HG03066 (cell line): ENCODE measurements around the gene AGPAT3.
"Not testable (repeated sequence)": the region's sequence is repeated elsewhere in the genome, so short reads cannot be mapped to it uniquely, and the experiment has no call there.

ENCODE experiments used
- ATAC-seq: cut with Tn5 transposase; IDR thresholded peaks from one replicate; pipeline ENCODE4 v1.9.1; 2021; ENCODE audit warnings: low read depth; ENCODE audit not compliant: unreplicated experiment

Gene AGPAT3

DNA sequence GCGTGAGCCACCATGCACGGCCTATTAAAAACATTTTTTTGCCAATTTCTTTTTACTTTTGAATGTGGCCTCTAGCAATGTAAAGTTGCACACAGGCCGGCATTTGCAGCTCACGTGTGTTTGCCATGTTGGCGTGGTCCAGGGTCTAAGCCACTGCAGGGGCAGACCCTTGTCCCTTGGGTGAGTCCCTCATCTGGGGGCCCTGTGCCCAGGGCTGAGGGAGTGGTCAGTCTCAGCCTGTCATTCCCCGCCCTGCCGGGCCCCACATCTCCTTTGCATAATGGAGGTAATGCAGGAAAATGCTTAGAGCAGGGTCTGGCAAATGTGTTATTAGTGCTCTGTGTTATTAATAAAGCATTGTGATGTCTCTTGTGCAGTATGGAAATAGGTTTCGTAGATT, 16.9 kb downstream of the AGPAT3 start:
- no peak for ATAC-seq

DNA sequence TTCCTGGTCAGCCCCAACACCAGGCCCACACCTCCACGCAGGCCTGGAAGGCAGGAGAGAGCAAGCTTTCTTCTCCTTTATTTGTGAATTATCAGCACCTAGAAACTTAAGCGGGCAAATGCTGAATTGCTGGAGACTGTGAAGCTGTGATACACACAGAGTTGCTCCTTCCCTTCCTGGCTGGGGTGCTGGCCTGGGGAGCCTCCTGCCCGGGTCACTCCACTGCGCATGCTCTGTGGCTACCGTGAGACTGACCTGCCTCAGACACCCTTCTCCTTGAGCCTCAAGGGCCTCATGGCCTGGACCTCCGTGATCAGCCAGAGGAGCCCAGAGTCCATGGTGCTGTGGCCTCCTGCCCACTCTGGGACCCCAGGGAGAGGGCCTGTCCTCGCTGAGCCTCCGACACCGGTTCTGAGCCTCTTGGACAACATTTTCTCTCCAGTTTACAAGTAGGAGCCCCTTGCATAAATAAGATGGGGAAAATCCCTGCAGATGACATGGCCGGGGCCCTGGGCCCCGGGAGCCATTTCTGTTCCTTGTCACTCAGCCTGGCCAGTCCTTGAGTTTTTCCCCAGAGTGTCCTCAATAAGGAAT, 18.0 kb downstream of the AGPAT3 start:
- no peak for ATAC-seq

DNA sequence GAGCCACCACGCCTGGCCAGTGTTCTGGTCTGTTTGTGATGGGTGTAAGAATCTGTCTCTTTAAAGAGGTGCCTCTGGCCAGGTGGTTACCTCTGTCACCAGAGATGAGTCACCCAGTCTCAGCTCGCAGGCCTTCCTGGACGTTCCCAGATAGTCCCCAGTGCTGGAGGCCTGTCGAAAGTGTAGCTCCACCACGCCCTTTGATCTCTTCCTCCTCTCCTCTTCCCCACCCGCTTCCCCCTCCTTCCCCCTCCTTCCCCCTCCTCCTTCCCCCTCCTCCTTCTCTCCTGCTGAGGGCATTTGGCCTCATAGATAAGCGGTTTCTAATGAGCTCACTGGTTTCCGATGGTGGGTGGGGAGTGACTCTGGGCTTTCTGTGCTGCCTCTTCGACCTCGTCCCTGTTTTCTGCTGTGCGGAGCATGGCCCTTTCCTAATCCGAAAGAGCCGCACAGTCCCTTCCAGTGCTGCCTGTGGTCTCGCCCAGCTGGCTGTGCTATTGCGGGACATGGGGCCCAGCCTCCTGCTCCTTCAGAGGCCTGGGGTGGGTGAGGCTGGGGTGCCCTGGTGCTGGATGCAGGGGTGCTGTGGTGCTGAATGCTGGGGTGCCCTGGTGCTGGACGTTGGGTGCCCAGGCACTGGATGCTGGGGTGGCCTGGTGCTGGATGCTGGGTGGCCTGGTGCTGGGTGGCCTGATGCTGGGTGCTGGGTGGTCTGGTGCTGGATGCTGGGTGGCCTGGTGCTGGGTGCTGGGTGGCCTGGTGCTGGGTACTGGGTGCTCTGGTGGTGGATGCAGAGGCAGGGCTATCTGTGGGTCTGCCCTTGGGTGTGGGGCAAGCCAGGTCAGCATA, 19.2 kb downstream of the AGPAT3 start:
- no peak for ATAC-seq

DNA sequence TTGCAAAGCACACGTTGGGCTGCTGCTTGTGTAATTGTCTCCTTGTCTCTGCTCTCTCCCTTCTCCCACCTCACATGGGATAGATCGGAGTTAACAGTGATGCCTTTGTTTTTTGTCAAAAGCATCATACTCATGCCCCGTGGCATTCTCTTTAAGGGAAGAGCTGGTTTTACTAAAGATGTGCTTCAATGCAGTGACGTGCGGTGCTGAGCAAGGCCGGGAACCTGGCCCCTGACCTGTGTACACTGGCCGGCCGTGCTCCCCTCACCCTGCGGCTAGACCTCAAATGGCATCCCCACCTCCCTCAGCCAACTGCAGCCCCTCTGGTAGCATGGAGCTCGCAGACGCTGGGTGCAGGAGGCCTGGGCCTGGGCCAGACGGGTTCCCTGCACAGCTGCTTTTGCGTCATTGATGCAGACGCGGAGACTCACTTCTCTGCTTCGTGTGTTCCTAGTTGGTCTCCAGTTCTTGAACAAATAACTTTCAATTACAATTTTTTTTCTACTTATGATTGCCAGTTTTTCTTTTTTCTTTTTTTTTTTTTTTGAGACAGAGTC, 19.9 kb downstream of the AGPAT3 start:
- ATAC-seq = no peak

DNA sequence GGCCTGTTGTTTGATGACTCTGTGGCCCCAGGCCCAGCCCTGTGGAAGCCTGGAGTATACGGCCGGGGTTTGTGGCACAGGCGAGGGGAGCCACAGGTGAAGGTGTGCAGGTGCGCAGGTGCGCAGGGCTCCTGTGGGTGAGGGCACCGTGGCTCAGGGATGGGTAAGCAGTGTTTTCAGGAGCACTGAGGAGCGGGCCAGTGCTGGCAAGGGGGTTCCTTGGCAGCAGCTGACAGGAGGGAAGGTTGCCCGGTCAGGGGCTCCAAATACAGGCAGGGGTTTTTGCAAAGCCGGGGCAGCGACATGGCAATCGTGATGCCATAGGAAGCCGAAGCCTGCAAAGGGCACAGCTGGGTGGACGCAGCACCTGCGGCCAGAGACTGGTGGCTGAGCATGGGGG, 20.7 kb downstream of the AGPAT3 start:
- no peak for ATAC-seq

DNA sequence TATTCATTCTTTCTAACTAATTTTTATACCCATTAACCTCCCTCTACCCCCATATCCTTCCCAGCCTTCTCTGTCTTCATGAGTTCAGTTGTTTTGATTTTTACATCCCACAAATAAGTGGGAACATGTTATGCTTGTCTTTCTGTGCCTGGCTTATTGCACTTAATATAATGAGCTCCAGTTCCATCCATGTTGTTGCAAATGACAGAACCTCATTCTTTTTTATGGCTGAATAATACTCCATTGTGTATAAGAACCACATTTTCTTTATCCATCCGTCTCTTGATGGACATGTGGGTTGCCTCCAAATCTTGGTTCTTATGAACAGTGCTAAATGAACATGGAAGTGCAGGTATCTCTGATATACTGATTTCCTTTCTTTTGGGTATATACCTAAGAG, 21.5 kb downstream of the AGPAT3 start:
- ATAC-seq = no peak

DNA sequence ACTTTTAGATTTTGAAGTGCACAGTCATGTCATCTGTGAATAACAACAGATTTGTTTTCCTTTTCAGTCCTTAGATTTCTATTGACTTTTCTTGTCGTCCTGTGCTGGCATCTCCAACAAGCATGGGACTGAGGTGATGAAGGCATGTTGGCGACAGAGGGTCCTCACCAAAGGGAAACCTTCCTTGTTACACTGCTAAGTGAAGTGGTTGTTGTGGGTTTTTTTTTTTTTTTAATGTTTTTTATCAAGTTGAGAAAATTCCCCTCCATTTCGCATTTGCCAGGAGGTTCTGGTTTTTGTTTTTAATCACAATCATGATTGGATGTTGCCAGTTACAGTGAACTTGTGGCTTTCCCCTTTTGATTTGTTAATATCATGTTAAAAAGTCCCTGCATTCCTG, 24.0 kb downstream of the AGPAT3 start:
- ATAC-seq = no peak

DNA sequence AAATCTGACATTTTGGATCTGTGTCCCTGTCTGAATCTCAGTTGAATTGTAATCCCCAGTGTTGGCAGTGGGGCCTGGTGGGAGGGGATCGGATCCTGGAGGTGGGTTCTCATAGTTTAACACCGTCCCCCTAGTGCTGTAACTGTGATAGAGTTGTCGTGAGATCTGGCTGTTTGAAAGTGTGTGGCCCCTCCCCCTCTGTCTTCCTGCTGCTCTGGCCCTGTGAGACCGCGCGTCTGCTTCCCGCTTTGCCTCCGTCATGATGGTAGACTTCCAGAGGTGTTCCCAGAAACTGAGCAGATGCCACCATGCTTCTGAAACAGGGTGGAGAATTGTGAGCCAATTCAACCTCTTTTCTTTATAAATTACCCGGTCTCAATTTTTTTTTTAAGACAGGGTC, 25.0 kb downstream of the AGPAT3 start:
- ATAC-seq = no peak

DNA sequence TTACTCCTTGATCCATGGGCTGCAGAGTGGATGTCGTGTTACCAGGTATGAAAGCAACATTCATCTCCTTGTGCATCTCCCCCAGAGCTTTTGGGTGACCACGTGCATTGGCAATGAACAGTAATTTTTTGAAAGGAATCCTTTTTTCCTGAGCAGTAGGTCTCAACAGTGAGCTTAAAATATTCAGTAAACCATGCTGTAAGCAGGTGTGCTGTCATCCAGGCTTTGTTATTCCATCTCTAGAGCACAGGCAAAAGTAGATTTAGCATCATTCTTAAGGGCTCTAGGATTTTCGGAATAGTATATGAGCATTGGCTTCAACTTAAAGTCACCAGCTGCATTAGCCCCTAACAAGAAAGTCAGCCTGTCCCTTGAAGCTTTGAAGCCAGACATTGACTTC, 27.3 kb downstream of the AGPAT3 start:
- no peak for ATAC-seq

DNA sequence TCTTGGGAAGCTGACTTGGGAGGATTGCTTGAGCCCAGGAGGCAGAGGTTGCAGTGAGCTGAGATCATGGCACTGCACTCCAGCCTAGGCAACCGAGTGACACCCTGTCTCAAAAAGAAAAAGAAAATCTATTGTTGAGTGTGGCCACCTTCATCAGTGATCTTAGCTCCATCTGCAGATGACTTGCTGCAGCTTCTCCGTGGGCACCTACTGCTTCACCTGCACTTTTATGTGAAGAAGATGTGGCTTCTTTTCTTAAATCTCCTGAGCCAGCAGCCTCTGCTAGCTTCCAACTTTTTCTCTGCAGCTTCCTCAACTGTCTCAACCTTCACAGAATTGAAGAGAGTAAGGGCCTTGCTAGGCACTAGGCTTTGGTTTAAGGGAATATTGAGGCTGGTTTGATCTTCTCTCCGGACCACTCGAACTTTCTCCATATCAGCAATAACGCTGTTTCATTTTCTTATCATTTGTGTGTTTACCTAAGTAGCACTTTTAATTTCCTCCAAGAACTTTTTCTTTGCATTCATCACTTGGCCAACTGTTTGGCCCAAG, 28.0 kb downstream of the AGPAT3 start:
- no peak for ATAC-seq

DNA sequence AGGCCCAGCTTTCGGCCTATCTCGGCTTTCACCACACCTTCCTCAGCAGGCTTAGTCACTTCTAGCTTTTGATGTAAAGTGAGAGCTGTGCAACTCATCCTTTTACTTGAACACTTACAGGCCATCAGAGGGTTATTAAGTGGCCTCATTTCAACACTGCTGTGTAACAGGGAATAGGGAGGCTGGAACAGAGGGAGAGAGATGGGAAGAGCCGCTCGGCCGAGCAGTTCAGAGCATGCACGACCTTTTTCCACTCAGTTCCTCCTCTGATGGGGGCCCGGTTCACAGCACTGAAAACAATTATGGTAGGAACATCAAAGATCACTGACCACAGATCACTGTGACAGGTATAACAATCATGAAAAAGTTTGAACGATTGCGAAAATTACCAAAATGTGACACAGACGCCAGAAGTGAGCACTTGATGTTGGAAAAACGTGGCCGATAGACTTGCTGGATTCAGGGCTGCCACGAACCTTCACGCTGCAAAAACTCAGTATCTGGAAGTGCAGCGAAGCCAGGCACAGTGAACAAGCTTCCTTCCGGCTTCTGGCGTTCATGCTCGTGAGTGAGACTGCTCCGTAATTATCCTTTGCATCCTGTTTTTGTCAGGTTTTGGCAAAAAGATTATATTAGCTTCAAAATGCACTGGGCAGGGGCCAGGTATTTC, 28.6 kb downstream of the AGPAT3 start:
- no peak for ATAC-seq

DNA sequence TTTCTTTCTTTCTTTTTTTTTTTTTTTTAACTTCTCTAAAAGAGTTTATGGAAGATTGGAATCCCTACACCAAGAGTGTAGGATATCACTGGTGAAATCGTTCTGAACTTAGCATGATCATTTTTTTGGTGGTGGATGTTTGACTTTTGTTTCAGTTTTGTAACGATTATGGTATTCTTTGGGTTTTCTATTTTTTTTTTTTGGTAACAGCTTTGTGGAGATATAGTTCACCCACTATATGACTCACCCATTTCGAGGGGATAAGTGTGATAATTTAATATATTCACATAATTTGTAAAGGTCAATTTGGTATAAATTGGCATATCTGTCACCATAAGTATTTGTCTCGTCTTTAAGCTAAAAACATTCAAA, 29.2 kb downstream of the AGPAT3 start:
- no peak for ATAC-seq

DNA sequence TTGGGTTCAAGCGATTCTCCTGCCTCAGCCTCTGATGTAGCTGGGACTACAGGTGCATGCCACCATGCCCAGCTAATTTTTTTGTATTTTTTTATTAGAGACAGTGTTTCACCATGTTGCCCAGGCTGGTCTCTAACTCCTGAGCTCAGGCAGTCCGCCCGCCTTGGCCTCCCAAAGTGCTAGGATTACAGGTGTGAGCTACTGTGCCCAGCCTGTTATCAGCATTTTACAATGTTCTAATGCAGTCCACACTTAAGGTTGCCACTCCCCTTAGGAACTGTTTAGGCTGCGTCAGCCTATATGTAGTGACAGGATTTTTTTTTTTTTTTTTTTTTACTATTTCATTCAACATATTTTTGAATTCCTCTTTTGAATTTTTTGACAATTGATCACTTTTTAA, 30.2 kb downstream of the AGPAT3 start:
- ATAC-seq = no peak

DNA sequence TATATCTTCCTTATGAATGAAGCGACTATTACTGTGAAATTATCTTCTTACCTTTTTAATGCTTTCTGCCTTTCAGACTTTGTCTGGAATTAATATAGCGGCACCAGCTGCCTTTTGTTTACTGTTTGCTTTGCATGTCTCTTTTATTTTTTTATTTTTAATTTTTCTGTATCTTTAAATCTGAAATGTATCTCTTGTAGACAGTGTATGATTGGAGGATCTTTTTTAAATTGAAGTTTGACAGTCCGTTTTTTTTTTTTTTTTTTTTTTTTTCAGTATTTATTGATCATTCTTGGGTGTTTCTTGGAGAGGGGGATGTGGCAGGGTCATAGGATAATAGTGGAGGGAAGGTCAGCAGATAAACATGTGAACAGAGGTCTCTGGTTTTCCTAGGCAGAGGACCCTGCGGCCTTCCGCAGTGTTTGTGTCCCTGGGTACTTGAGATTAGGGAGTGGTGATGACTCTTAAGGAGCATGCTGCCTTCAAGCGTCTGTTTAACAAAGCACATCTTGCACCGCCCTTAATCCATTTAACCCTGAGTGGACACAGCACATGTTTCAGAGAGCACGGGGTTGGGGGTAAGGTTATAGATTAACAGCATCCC, 31.8 kb downstream of the AGPAT3 start:
- ATAC-seq = not testable (repeated sequence)

DNA sequence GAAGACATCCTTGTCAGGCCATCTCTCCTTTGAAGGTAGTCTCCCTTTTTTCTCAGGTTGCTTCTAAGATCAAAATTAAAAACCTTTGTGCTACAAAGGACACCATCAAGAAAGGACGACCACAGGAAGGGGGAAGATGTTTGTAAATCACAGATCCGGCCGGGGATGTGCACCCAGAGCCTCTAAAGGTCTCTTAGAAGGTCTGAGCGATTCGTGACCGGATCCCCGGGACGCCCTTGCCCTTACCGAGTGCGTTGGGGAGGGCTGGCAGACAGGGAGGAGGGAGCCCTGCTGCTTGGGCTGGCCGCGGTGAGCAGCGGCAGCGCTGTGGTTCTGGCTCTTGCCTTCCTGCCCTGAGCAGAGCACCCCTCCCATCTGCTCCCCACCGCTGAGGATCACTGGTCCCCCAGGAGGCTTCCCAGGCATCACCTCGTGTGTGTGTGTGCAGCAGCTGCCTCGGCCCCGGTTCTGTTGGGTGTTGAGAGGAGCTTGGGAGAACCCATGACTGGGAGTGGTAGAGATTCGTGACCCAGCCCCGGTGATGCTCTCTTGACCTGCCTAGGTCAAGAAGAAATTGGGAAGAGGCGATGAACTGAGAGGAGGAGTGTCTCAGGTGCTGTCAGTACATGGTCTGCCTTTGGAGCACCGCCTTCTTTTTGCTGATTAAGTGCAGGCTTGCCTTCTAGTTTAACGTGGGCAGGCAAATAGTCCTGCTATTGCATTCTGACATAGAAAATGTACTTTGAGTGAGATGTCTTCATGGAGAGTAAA, 34.5 kb downstream of the AGPAT3 start:
- no peak for ATAC-seq

DNA sequence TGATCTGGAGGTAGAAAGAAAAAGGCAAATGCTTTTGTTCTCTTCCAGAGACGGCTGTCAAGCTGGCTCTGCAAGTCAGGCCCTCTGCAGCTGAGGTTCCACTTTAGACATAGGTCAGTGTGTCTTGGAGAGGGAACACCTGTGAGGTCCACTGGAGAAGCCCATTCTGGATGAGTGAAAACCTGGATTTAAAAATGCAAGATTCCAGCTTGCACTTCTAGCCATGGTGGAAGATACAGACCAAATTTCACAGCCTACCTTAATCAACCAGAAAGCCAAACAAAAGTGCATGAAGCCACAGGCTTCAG, 35.0 kb downstream of the AGPAT3 start:
- ATAC-seq = no peak

DNA sequence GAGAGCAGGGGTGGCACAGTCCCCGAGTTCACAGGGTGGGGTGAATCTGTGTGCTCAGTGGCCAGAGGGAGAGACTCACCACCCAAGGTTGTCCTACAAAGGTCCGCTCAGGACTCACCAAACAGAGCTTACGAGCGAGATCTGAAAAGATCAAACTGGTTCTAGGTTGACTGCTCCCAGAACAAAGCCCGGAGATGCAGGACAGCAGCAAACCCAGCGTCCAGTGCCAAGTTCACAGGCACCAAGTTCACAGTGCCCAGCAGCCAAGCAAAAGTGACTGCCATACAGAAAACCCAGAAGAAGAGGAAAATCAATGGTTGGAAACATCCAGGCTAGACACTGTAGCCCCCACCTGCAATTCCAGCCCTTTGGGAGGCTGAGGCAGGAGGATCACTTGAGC, 35.7 kb downstream of the AGPAT3 start:
- ATAC-seq = no peak

DNA sequence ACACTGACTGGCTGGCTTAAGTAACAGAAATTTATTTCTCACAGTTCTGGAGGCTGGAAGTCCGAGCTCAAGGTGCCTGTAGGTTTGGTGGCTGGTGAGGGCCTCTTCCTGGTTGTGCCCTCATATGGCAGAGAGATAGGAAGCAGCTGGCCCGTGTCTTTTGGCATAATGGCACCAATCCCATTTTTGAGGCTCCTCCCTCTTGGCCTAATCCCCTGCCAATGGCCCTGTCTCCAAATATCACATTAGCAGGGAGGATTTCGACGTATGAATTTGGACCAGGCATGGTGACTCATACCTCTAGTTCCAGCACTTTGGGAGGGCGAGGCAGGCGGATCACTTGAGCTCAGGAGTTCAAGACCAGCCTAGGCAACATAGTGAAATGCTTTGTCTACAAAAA, 37.4 kb downstream of the AGPAT3 start:
- no peak for ATAC-seq

DNA sequence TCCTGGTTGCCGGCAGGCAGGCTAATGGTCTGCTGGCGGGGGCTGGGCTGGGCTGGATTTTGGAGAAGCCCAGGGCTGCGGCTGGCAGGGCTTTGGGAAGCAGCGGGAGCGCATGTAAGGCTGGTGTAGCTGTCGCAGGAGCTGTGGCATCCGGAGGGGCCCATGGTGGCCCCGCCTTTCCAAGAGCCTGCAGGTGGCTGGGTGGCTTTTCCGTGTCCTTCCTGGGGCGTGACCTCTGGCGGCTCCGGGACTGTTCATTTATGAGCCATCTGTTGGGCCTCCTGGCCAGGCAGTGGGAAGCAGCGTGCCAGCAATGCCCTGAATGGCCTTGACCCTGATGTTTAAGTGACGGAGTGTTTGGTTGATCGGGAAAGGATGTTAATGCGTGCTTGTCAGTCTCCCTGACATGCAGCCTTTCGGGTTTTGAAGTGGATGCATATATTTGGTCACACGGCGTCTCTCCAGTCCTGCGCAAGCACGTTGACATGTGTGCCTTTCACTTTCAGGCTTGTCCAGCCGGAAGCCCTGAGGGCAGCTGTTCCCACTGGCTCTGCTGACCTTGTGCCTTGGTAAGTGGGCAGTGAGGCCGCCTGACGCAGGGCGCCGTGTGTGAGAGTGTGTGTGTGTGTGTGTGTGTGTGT, 38.5 kb downstream of the AGPAT3 start:
- ATAC-seq = no peak

DNA sequence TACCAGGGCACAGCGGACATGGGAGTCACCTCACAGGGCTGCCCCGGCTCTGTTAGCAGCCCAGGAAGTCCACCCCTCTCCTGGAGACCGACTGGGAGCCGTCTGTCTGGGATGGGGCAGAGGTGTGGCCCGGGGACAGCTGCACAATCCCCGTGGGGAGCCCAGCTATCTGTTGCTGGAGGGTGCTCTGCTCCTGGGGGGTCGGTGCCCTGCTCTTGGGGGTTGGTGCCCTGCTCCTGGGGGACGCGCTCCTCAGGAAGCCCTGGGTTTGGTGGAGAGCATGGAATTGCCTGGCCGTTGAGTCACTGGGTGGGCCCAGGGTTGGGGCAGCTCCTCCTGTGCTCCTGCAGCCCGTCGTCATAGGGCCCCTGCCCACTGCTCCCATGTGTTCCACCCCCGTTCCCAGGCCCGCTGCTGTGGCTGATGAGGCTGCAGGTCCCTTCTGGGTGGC, 39.3 kb downstream of the AGPAT3 start:
- ATAC-seq = no peak
